GM19463 (cell line): ENCODE results near the gene OR51V1.
"Not testable (repeated sequence)": the region's sequence is repeated elsewhere in the genome, so short reads cannot be mapped to it uniquely, and the experiment has no call there.

Experiments used
- ATAC-seq: cut with Tn5 transposase; IDR thresholded peaks from one replicate; pipeline ENCODE4 v1.9.1; 2021; ENCODE audit warnings: mild to moderate bottlenecking, moderate library complexity; ENCODE audit not compliant: unreplicated experiment

Gene OR51V1, protein sequence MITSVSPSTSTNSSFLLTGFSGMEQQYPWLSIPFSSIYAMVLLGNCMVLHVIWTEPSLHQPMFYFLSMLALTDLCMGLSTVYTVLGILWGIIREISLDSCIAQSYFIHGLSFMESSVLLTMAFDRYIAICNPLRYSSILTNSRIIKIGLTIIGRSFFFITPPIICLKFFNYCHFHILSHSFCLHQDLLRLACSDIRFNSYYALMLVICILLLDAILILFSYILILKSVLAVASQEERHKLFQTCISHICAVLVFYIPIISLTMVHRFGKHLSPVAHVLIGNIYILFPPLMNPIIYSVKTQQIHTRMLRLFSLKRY

DNA sequence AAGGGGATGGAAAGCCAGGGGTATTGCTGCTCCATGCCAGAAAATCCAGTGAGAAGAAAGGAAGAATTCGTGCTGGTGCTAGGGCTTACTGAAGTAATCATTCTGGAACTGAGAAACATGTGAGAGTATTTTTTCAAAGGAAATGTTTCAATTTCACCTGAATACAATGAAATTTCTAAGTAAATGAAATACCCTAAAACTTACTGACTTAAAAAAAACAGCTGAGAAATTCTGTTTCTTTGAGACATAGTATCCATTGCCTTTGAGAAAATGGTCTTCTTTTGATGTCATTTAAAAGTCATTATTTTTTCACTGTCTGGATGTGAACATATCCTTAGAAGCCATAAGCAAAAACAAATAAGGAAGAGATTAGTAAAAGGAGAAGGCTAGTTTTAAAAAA, at the start of gene OR51V1:
OR51V1 (minus strand) TSS at position 101 of the 400 bp plus-strand sequence; CDS start at position 101, 0 bp downstream.
- ATAC-seq = no peak

DNA sequence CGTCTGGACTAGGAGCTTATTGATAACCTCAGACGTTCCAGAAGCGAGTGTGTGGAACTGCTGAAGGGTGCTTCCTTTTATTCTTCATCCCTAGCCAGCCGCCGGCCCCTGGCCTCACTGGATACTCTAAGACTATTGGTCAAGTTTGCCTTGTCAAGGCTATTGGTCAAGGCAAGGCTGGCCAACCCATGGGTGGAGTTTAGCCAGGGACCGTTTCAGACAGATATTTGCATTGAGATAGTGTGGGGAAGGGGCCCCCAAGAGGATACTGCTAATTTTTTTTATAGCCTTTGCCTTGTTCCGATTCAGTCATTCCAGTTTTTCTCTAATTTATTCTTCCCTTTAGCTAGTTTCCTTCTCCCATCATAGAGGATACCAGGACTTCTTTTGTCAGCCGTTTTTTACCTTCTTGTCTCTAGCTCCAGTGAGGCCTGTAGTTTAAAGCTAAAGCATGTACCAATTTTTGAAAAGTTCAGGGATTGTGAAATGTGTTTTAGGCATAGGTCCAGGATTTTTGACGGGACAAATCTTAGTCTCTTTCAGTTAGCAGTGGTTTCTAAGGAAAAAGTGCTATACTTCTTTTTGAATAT, 49.4 kb upstream of the OR51V1 start, which contains the start of gene HBG1:
HBG1 (minus strand) TSS at position 51 of the 590 bp plus-strand sequence. CDS start 53 bp downstream, outside the sequence.
- ATAC-seq = not testable (repeated sequence)

DNA sequence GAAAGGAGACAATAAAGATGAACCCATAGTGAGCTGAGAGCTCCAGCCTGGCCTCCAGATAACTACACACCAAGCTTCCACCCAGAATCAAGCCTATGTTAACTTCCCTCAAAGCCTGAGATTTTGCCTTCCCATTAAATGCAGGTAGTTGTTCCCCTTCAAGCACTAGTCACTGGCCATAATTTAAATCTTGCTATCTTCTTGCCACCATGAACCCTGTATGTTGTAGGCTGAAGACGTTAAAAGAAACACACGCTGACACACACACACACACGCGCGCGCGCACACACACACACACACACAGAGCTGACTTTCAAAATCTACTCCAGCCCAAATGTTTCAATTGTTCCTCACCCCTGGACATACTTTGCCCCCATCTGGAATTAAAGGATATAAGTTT, 48.0 kb upstream of the OR51V1 start:
- ATAC-seq = not testable (repeated sequence)

DNA sequence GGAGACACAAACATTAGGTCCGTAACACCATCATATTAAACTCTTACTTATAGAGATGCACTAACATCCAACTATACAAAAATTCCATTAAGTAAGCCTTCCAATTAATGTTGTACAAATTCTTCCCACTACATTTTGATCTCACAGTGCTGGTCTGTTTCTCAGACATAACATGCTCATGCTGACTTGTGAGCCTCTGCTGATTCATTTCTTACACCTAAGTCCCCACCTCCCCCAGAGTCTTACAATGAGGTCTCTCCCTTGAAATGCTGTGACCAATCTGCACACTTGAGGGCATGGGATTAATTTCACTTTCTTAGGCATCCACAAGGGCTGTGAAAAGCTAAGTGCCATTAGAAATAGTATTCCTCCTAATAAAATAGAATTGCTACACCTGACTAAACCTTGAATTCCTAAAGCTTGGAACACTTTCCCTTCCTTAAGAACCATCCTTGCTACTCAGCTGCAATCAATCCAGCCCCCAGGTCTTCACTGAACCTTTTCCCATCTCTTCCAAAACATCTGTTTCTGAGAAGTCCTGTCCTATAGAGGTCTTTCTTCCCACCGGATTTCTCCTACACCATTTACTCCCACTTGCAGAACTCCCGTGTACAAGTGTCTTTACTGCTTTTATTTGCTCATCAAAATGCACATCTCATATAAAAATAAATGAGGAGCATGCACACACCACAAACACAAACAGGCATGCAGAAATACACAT, 47.1 kb upstream of the OR51V1 start:
- ATAC-seq = no peak

DNA sequence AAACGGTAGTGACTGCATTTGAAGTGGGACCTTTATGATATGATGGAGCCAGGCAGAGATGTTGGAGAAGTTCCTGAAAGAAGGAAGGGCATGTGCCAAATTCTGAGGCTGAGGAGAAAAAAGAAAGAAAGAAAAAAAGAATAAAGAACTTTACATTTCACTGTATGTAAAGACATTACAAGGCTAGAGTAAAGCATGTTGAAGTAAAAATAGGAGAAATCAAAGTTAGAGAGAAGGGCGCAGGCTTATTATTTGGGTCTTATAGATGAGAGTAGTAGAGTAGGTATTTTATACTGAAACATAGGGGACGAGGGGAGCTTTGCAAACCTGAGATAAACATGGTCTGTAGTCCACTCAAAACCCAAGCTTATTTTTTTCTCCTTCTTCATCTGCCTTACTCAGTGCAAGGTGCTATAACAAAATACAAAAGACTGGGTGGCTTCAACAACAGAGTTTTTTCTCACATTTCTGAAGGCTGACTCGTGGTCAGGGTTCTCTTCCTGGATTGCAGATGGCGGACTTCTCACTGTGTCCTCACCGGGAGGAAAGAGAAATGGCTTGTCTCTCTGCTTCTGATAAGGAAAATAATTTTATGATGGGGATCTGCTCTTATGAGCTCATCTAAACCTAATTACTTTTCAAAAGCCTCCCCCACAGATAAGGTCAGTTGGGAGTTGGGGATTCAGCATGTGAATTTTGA, 46.4 kb upstream of the OR51V1 start:
- ATAC-seq = no peak

DNA sequence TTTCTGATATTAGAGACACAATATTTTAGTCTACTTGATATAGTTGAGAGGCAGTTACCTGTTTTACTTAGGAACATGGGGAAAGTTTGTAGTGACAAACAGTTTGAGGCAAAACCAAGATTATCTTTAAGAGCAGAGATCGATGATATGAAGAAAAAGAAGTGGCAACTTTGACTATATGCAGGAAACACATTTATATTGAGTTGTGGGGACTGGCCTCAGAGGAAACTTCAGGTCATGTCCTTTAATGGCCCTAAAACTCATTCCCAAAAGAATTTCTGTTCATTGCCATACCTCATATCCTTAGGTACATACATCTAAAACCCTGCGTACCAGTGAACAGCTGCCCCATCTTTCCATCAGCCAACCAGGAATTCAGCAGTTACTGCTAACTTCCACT, 44.7 kb upstream of the OR51V1 start:
- ATAC-seq = no peak

DNA sequence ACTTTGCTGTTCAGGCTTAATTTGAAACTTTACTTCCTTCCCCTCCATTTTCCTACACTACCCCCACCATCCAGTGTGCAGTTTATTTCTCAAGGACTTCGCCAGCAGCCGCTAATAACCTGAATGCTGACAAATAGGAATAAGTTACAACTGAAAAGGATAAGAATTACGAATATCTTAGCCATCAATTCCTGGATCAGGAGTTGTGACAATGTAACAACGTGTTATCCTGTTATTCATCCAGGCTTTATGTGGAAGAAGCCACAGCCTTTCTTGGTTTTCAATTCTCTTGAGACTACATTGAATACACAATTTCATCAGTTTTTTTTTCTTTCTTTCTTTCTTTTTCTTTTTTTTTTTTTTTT, 43.3 kb upstream of the OR51V1 start:
- no peak for ATAC-seq

DNA sequence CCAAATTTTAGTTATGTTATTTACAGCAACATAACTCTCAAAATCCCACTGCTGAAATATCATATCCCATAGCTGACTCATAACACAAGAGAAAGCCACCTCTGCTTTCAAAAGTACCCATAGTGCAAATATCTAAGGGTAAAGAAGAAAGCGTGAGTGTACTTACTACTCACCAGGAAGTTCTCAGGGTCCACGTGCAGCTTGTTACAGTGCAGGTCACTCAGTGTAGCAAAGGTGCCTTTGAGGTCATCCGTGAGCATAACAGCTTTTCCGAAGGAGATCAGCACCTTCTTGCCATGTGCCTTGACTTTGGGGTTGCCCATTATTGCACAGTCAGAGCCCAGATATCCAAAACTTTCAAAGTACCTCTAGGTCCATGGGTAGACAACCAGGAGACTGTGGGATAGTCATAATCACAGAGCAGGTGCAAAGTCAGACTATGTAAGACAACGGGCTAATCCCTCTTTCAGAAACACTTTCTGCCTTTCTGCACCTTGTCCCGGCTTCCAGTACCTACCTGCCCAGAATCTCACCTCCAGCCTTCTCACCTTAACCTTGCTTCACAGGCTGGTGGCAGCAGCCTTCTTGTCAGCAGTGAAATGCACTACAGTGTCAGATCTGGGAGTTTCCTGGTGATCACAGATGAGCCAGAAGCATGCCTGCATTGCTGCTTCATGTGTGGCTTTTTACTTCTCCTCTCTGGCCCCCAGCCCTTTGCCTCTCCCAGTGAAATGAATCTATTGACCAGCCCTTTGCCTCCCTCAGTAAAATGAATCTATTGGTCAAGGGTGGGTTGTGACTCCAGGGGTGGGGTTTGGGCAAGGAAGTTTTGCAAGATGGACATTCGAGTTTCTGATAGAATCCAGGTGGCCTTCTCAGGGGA, 42.7 kb upstream of the OR51V1 start:
- peak; percentile 79 for ATAC-seq

DNA sequence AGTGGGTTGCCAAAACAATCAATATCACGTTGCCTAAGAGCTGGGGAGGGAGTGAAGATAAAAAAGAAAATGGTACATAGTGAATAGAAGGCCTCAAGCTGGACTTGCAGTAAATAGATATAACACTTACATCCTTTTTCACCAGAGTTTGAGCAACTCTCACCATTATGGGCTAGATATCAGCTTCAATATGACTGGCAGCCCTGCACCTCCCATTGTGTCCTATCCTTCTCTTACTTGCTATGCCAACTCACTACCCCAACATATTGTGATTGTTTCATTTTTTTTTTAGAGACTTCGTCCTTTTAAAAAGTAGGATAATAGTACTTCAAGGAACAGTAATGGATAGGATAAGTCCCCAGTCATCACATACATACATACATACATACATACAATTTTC, 41.7 kb upstream of the OR51V1 start:
- ATAC-seq = no peak

DNA sequence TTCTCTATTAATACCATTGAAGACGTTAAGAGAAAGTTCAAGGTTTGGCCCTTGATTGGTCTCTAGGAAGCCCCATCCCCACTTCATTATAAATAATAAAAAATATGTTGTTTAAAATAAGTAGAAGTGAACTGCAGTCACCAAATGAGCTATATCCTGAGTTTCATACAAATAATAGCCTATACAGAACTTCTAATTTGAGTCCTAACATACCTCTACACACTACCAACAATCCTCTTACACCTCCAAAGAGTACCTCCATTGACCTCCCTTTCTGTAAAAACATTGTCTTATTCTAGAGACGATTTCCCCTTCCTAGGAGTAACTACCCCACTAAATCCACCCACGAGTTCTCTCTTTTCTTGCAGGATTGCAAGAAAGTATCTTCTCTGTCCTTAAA, 41.0 kb upstream of the OR51V1 start:
- ATAC-seq = no peak

DNA sequence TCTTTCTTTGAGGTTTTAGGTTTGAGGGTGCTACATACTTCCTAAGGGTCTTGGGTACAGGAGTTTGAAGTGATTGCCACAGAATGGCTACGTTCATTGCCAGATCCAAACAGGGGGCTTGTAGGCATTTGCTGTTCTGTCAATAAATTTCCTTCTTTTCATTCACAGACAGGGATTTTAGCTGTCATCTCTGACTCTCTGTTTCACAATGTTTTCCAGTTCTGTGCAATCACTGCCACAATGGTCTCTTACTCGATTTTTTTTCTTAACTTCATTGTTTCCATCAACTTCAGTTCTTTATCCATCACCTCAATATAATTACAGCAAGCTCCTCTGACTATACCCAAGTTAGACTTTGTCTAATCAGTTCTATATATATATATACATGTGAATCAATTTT, 40.0 kb upstream of the OR51V1 start:
- ATAC-seq = no peak

DNA sequence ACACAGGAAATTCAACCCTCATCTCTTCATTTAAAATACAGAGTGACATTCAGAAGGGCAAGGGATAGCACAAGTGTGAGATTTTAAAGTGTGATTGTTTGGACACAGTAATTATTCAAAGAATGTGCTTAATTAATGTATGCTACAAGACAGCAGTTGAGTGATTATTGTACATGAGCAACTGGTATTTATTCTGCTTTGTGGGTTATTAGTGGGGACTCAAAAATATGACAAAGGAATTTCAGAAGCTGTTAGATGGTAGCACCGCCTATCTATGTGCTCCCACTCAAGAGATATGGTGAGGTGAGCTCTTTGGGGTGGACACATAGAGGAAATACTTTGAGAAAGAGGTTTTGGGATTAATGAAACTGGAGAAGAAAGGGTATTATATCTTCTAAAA, 39.6 kb upstream of the OR51V1 start:
- ATAC-seq = no peak

DNA sequence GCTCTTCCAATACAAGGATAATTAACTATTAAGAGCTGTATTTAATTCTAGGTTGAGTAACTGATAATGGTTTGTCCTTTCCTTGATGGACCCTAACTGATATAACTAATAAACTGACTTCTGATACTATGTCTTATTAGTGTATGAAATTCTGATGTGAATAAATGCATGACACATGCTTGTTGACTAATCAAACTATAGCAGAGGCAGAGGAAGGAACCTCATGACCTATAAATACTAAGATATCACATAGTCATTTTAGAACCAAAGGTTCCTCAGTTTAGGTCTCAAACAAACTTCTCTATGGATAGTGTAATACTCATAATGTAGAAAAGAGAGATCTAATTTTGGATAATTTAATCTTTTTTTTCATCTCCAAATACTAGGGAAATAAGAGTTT, 38.6 kb upstream of the OR51V1 start:
- no peak for ATAC-seq

DNA sequence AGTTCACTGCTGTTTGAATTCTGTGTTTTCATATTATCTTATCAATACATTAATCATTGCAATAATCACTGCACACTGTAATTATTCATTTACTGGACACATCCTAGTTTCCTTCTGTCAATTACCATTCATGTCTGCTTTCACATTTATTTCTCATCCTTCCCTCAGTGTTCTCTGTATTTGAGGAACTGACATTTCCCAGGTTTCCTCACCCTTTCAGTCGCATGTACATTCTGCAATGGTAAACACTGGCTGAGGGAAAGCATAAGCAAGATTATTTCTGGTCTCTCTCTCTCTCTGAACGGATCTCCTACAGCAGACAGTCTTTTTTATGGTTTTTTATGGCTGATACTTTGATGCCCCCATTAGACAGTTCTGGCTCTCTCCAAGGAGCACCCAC, 38.0 kb upstream of the OR51V1 start:
- ATAC-seq = no peak

DNA sequence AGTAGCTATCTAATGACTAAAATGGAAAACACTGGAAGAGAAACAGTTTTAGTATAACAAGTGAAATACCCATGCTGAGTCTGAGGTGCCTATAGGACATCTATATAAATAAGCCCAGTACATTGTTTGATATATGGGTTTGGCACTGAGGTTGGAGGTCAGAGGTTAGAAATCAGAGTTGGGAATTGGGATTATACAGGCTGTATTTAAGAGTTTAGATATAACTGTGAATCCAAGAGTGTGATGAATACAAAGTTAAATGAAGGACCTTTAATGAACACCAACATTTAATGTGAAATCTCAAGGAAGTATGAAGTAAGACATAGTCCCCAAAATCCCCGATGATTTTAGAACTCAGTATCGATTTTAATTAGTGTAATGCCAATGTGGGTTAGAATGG, 36.9 kb upstream of the OR51V1 start:
- no peak for ATAC-seq

DNA sequence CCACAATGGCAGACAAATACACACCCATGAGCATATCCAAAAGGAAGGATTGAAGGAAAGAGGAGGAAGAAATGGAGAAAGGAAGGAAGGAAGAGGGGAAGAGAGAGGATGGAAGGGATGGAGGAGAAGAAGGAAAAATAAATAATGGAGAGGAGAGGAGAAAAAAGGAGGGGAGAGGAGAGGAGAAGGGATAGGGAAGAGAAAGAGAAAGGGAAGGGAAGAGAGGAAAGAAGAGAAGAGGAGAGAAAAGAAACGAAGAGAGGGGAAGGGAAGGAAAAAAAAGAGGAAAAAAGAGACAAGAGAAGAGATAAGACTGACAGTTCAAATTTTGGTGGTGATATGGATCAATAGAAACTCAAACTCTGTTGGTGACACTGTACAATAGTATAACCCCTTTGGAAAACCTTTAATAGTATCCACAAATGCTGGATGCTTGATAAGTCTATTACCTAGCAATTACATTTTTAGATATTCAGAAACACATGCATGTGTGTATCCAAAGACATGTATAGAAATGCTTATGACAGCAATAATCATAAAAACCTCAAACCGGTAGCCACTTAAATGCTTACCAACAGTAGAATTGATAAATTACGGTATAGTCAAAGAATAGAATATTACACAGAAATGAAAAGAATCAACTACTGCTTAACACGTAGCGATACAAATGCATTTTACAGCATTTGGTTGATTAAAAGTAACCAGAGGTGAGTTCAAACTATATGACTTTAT, 35.0 kb upstream of the OR51V1 start:
- ATAC-seq = no peak

DNA sequence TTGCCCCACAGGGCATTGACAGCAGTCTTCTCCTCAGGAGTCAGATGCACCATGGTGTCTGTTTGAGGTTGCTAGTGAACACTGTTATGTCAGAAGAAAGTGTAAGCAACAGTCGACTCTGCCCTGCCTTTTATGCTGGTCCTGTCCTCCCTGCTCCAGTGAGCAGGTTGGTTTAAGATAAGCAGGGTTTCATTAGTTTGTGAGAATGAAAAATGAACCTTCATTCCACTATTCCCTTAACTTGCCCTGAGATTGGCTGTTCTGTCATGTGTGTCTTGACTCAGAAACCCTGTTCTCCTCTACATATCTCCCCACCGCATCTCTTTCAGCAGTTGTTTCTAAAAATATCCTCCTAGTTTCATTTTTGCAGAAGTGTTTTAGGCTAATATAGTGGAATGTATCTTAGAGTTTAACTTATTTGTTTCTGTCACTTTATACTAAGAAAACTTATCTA, 33.9 kb upstream of the OR51V1 start, which contains the start of gene HBD:
HBD (minus strand) TSS at position 103 of the 454 bp plus-strand sequence; CDS start at position 53, 50 bp downstream.
- no peak for ATAC-seq

DNA sequence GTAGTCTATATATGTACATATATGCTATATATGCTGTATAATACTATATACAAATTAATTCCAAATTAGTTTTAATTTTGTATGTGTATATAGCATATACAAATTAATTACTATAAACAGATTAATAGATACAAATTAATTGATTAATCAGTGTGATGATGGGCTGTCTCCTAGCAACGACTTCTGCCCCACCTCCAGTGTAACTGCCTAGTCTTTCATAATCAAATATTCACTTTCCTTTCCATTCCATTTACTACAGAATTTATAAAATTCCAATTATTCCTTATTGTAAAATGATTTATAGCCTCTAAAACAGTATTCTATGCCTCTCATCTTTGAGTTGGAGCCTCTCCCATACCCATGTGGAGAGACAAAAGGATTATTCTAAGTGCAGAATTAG, 32.8 kb upstream of the OR51V1 start:
- ATAC-seq = no peak

DNA sequence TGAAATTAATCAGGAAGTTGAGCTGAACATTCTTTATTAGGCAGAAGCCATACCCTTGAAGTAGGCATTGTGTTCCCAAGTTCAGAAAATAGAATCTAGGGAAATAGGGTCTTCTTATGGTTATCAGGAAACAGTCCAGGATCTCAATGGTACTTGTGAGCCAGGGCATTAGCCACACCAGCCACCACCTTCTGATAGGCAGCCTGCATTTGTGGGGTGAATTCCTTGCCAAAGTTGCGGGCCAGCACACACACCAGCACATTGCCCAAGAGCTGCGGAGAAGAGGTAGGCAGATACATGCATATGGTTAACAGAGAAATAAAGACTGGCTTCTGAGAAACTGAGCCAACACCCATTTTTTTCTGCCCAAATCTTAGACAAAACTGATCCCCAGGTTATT, 32.3 kb upstream of the OR51V1 start:
- no peak for ATAC-seq

DNA sequence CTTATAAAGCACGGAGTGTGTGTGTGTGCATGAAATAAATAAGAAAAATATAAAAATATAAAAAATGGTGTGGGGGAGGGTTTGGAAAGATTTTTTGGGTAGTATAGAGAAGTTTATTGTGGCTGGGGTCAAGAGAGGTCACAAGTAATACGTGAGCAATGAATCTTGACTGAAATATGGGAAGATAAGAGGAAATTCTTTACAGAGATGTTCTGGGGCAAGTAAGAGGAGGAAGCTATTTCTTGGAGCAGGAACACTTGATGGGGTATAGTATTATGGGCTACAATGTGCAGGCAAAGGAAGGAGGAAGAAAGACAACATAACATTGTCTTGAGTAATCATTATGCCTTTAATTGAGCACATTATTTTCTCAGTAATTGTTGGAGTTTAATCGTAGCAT, 31.7 kb upstream of the OR51V1 start:
- ATAC-seq = no peak
